ENCODE data around the gene PRPH2.

- TF ChIP-seq OVOL2 (CRISPR knock-in tag; IDR thresholded peaks at IDR 0.05; ENCODE audit: borderline replicate concordance) (no peak), PREB (CRISPR knock-in tag; IDR thresholded peaks at IDR 0.05; ENCODE audit: borderline replicate concordance) (no peak), CTCF (IDR thresholded peaks at IDR 0.05) (no peak), NR2C2 (CRISPR knock-in tag; IDR thresholded peaks at IDR 0.05) (no peak), ATF3 (CRISPR knock-in tag; conservative IDR thresholded peaks at IDR 0.05) (no peak), MAX (CRISPR knock-in tag; IDR thresholded peaks at IDR 0.05) (no peak), NR1H2 (CRISPR knock-in tag; IDR thresholded peaks at IDR 0.05) (no peak), IRF2 (CRISPR knock-in tag; IDR thresholded peaks at IDR 0.05; ENCODE audit: borderline replicate concordance, low read depth) (no peak), ERG (CRISPR knock-in tag; IDR thresholded peaks at IDR 0.05) (no peak), TCF7 (CRISPR knock-in tag; IDR thresholded peaks at IDR 0.05; ENCODE audit: low read depth) (no peak), MLX (CRISPR knock-in tag; IDR thresholded peaks at IDR 0.05) (no peak), IRF1 (CRISPR knock-in tag; IDR thresholded peaks at IDR 0.05) (no peak)
These were observed 10.5 kb downstream of the PRPH2 start for GRCh38 chr6:42711930-42712329.
